ENCODE results near the gene MTRR. TPM values are rescaled to one million over a fixed set of nuclear protein-coding genes. Genes with fewer than 3 reads are reported as not detected.

The MTRR gene
- total and polyA plus RNA-seq, 2 donors (not counting 1 experiment from before 2014, with no cell fraction given), result 25.5 to 67.8 TPM

GRCh38 chr5:7897014-7897600 is 28.2 kb downstream of the MTRR start:
- H3K4me3 Mint-ChIP-seq, result no peak overlapping the region
- DNase-seq, result no peak
- peaks cover 3% of the 10 kb centered on the region for H3K4me1 Mint-ChIP-seq
- no peak for ATAC-seq (ENCODE audit: low read depth)
- Histone ChIP-seq H4K20me1 (ENCODE audit: control insufficient read depth, insufficient read depth, low read length, poor library complexity, severe bottlenecking) (no peaks in the 10 kb centered on the region), H3K9ac (ENCODE audit: low read length) (no peak overlapping the region), H2AFZ (ENCODE audit: insufficient read depth, low read depth, low read length, poor library complexity, severe bottlenecking) (no peak overlapping the region), H3K4me2 (replicated peaks; ENCODE audit: low read depth, low read length, poor library complexity, severe bottlenecking) (no peak overlapping the region), H3K36me3 (replicated peaks in 1 of 2; ENCODE audit: control extremely low read depth in 1 of 2, control insufficient read depth in 1 of 2, extremely low read depth in 1 of 2, insufficient read depth in 2 of 2, low read length in 1 of 2) (peaks cover 10 to 77% of the 10 kb centered on the region in 2 experiments), H3K9me3 (ENCODE audit: control extremely low read depth in 1 of 3, control insufficient read depth in 2 of 3, insufficient read depth in 1 of 3, low read length in 2 of 3) (no peaks in the 10 kb centered on the region), H3K4me3 (ENCODE audit: control extremely low read depth in 1 of 5, extremely low read depth in 1 of 5, insufficient read depth in 1 of 5, low read depth in 2 of 5, low read length in 4 of 5) (no peak overlapping the region), H3K4me1 (ENCODE audit: control insufficient read depth in 2 of 2, insufficient read depth in 2 of 2, low read length in 2 of 2) (no peaks in the 10 kb centered on the region), H3K27me3 (replicated peaks in 1 of 4; ENCODE audit: control extremely low read depth in 1 of 4, control insufficient read depth in 3 of 4, insufficient read depth in 4 of 4, low read length in 3 of 4) (no peaks in the 10 kb centered on the region), H3K27ac (ENCODE audit: low read length in 2 of 2) (no peak overlapping the region), H3K79me2 (ENCODE audit: control insufficient read depth, insufficient read depth, low read length) (no peaks in the 10 kb centered on the region)
- no peak overlapping the region for H3K27ac Mint-ChIP-seq
- CTCF ChIA-PET, result interaction anchor here (0.8 to 1.7 kb wide), 2 partner anchors 8 to 10 kb away, joined by 4 to 8 read pairs; no protein-coding TSS in a partner anchor
- 85% methylated on average over 4 of the region's 5 CpGs for WGBS (ENCODE audit: insufficient coverage)
- TF ChIP-seq EZH2 (IDR thresholded peaks at IDR 0.05; ENCODE audit: borderline replicate concordance, insufficient read depth, low read depth, low read length, poor library complexity, severe bottlenecking) (no peak), CTCF (IDR thresholded peaks at IDR 0.05) (peak; percentile 28)
- H3K27me3 Mint-ChIP-seq, result no peaks in the 10 kb centered on the region
- intact Hi-C loops (cut with micrococcal nuclease), result no loop called here
- POLR2A ChIA-PET, result no interaction called here
- H3K9me3 Mint-ChIP-seq (ENCODE audit: insufficient read depth), result no peaks in the 10 kb centered on the region

- no peak overlapping the region for H3K4me3 ChIP-seq (ENCODE audit: control extremely low read depth in 1 of 5, extremely low read depth in 1 of 5, insufficient read depth in 1 of 5, low read depth in 2 of 5, low read length in 4 of 5)
- peaks cover 0 to 47% of the 10 kb centered on the region in 2 experiments for H3K36me3 ChIP-seq (replicated peaks in 1 of 2; ENCODE audit: control extremely low read depth in 1 of 2, control insufficient read depth in 1 of 2, extremely low read depth in 1 of 2, insufficient read depth in 2 of 2, low read length in 1 of 2)
- Mint-ChIP-seq H3K9me3 (ENCODE audit: insufficient read depth) (no peaks in the 10 kb centered on the region), H3K4me1 (no peaks in the 10 kb centered on the region), H3K27me3 (no peaks in the 10 kb centered on the region), H3K4me3 (no peak overlapping the region), H3K27ac (no peak overlapping the region)
- POLR2A ChIA-PET, result no interaction called here
- intact Hi-C loops (cut with micrococcal nuclease), result no loop called here
- 80% methylated on average over 1 of the region's 3 CpGs for WGBS (ENCODE audit: insufficient coverage)
- no peaks in the 10 kb centered on the region for H3K9me3 ChIP-seq (ENCODE audit: control extremely low read depth in 1 of 3, control insufficient read depth in 2 of 3, insufficient read depth in 1 of 3, low read length in 2 of 3)
- H3K9ac ChIP-seq (ENCODE audit: low read length), result no peak overlapping the region
- H2AFZ ChIP-seq (ENCODE audit: insufficient read depth, low read depth, low read length, poor library complexity, severe bottlenecking), result no peak overlapping the region
- H3K4me2 ChIP-seq (replicated peaks; ENCODE audit: low read depth, low read length, poor library complexity, severe bottlenecking), result no peak overlapping the region
- DNase-seq (no peak), ATAC-seq (ENCODE audit: low read depth) (no peak)
- no peaks in the 10 kb centered on the region for H4K20me1 ChIP-seq (ENCODE audit: control insufficient read depth, insufficient read depth, low read length, poor library complexity, severe bottlenecking)
- no peaks in the 10 kb centered on the region for H3K4me1 ChIP-seq (ENCODE audit: control insufficient read depth in 2 of 2, insufficient read depth in 2 of 2, low read length in 2 of 2)
- TF ChIP-seq EZH2 (IDR thresholded peaks at IDR 0.05; ENCODE audit: borderline replicate concordance, insufficient read depth, low read depth, low read length, poor library complexity, severe bottlenecking), result no peak
- no peaks in the 10 kb centered on the region for H3K79me2 ChIP-seq (ENCODE audit: control insufficient read depth, insufficient read depth, low read length)
- H3K27me3 ChIP-seq (replicated peaks in 1 of 4; ENCODE audit: control extremely low read depth in 1 of 4, control insufficient read depth in 3 of 4, insufficient read depth in 4 of 4, low read length in 3 of 4), result no peaks in the 10 kb centered on the region
- CTCF ChIA-PET, result interaction anchor here (0.7 kb wide), 1 partner anchor 1635 kb away, joined by 3 read pairs; no protein-coding TSS in a partner anchor
- no peak overlapping the region for H3K27ac ChIP-seq (ENCODE audit: low read length in 2 of 2)
Measured at GRCh38 chr5:7902201-7902600, 33.3 kb downstream of the MTRR start.

Data from B cell (primary cell).